Measurements from ENCODE around the gene SPATA3. TPM values are rescaled to one million over a fixed set of nuclear protein-coding genes. Genes with fewer than 3 reads are reported as not detected.

SPATA3 gene
- total RNA-seq, 1 experiment from 2014 or later = not detected

Other genes with a start within 250 kb of the SPATA3 start
- 55.0 and 57.1 TPM in 2 replicates for gene ITM2C, start 131.2 kb upstream of the SPATA3 start, total RNA-seq (2022)
- gene GPR55, start 70.9 kb upstream of the SPATA3 start, total RNA-seq (2022) = not detected in 2 replicates
- gene C2orf72, start 41.4 kb downstream of the SPATA3 start, total RNA-seq (2022) = 0.66 and 0.83 TPM in 2 replicates
- gene PSMD1, start 60.7 kb downstream of the SPATA3 start, total RNA-seq (2022) = 113 and 135 TPM in 2 replicates
- not detected in 2 replicates for gene HTR2B, start 128.9 kb downstream of the SPATA3 start, total RNA-seq (2022)
- gene ARMC9, start 202.5 kb downstream of the SPATA3 start, total RNA-seq (2022) = 12.8 and 13.6 TPM in 2 replicates

Measured in Calu3 (cell line).